SKM-1 treated with dmso at 0.1 percent for 144 hours (cell line): Measurements from ENCODE around the gene TADA2B.

Experiments
- DNase-seq: peaks from one replicate; lab custom pipeline; 2025; ENCODE audit not compliant: unreplicated experiment; lab: John Stamatoyannopoulos, UW

The TADA2B gene

DNA sequence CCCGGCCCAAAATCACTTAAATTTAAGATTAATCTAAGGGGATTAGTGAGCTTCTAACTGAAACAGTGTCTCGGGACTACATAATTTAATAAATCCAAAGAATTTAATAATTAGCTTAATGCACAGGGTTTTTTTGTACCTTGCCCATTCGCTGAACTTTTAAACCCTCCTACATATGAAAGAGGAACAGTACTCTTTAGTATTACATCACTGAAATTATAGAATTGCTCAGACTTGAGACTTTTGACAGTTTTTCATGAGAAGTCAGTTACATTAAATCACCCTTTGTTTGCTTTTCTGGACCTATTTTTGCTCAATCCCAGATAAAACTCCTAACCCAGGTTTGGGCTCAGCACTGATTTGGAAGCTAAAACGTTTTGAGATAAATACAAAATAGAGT lies 2.4 kb upstream of the TADA2B start:
- no peak for DNase-seq

DNA sequence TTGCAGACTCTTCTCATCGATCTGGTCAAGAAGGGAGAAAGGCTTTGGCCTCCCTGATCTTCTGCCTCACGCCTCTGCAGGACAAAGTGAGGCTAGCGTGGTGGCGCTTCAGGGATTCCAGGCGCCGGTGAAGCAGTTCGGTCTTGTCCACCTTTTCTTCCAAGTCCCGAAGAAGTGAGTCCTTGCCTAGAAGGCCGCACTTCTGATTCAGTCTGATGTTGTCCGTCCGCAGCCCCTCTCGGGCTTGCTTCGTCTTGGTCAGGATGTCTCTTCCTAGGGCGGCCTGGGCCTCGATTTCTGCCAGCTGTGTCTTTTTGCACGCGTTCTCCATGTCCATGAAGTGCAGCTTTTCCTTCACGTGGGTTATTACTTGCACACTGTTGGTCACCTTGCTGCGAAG lies 1.9 kb upstream of the TADA2B start:
- DNase-seq: no peak

DNA sequence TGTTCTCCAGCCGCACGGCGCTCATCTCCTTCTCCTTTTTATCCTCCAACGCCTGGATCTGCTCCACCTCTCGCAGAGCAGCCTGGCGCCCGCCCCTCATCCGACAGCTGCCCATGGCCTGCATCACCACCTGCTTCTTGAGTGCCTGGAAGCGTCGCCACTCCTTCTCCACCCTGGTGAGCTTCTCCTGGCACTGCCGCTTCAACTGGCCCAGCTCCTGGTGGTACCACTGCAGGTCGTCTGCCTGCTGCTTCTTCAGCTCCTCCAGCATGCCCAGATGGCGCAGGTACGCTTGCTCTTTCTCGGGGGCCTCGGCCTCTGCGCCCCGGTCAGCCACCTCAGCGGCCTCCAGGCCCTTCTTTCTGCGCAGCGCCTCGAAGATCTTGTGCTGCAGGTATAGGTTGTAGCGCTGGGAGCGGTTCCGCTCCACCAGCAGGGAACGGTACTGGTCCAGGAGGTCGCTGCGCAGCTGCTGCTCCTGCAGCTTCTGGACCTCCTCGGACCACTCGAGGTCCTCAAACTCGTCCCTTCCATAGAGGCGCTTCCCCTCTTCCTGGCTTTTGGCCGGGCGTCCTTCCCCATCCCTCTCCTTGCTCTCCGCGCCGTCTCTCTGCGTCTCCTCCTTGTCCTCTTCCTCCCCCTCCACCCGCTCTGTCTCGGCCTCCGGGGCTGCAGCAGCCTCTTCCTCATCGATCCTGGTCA lies 1.2 kb upstream of the TADA2B start:
- DNase-seq: no peak

DNA sequence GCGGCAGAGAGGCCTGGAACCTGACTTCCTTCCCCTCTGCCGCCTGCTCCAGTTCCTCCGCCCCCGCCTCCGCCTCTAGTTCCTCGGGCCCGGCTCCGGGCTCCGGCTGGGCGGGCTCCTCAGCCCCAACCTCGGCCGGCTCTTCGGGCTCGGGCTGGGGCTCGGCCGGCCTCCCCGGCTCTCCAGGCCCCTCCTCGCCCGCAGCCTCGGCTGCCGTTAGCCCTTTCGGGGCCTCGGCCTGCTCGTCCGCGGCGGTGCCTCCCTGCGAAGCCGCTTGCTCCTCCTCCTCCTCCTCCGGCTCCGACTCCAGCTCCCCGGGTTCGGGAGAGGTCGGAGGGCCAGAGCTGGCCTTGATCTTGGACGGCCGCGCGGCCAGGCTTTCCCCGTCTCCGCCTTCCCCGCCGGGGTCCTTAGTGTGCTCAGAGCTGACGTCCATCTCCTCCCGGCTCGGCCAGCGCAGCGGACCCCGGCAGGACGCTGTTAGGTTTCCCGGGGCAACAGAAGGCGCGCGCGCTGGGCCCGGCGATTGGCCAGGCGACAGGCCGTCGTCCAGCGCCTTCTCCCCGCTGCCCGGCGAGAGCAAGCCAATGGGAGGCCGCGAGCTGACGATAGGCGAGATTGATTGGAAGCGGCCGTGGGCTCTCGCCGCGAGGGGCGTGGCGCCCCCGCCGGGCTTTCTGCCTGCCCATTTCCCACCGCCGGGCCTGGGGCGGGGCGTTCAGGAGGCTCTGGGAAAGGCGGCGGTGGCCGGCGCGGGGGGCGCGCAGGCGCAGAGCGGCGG lies 479 bp upstream of the TADA2B start:
- DNase-seq: peak; percentile 99

DNA sequence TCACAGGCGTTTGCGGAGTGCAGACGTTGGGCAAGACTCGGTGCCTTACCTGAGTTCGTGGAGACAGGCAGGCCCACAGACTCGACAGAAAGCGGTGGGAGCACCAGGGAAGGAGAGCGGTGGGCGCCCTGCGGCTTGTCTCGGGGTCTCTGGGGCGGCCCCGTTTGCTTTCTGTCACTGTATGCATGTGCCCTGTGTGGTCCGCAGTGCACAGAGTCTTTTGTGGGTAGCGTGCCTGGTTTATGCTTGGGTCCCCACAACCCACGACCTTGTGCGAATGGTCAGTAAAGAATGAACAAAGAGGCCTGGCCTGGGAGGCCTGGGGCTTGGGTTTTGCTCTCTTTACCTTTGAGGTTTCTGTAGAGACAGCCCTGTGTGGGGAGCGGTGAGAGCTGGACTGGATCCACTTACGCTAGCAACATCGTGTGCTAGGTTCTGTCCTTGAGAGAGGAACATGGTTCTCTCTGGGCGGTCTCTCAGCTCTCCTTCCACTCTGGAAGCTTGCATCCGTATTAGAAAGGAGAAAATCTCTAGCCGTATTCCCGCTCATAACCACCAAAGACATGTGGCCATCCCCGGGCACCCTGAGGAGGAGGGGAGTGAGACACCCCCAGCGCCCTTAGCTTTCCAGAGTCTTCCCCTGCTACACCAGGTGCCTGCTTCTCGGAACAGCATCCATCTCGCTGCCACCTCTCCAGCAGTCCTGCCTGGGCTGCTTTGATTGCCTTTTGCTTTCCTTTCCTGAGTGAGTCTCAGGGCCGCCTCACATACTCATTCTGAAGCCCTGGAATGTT lies 1.2 kb downstream of the TADA2B start:
- DNase-seq: no peak

DNA sequence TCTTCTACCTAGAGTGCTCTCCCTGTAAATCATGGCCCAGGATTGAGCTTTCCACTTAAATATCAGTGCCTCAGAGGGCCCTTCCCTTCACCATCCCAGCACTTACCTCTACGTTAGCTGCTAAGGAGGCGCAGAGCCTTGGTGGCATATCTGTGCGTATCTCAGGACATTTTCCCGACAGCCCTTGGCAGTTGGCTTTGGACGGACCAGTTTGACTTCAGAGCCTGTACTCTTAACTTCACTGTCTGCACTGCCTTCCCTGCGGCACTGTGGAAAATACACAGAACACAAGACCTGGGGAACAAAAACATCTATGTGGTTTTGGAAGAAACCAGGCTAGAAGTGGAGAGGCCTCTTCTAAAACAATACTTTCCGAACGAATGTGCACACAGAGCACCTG lies 2.4 kb downstream of the TADA2B start:
- no peak for DNase-seq

DNA sequence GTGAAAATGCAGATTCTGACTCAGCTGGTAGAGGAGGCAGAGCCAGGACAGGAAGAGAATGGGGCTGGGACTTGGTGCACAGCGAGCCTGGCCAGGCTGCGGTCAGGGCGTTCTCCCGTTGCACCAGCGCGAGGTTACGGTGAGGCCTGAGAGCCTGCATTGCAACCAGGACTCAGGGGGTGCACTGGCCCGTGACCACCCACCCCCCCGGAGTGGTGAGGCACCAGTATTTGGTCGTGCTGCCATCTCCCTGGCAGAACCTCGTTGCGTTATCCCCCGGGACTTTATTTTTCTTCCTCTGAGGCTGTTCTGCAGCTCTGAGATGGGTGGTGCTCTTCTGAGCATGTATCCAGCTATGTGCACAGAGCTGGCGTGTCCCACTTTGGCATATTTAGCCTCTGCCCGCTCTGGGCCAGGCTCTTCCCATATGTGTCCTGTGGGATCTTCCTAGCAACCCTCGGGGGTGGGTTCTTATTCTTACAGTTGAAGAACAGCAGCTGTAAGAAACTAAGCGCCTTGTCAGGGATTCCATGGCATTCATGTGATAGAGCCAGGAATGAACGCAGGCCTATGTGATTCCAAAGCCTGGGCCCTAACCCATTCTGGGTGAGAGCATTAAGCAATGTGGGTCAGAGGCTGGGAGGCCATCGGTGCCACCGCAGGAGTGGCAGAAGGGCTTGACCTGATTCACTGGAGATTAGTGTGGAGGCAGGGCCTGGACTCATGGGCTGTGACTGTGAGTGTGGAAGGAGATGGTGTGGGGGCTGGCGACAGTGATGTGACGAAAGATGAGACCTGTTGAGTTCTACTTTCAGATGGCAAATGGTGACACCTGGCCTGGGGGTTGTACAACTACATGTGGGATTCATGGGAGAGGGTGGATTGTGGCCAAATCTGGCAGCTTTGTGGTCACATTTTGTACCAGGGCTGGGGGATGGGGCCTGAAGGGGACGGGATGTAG lies 3.1 kb downstream of the TADA2B start:
- DNase-seq: no peak

DNA sequence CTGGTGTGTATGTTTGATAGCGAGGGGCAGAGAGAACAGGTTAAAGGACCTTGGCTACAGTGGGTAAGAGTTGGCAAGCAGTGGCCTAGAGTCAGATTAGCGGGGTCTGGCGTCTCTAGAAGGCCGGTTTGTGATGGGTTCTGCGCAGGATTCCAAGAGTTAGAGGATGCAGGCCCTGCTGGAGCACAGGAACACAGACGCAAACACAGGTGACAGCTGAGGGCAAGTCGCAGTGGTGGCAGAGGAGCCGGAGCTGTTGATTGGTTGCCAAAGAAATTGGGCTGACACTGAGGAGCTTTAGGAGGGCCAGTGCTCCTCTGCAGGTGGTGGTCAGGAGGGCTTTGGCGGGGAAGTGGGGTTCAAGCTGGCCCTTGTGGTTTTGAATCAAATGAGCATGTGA lies 3.8 kb downstream of the TADA2B start:
- no peak for DNase-seq

DNA sequence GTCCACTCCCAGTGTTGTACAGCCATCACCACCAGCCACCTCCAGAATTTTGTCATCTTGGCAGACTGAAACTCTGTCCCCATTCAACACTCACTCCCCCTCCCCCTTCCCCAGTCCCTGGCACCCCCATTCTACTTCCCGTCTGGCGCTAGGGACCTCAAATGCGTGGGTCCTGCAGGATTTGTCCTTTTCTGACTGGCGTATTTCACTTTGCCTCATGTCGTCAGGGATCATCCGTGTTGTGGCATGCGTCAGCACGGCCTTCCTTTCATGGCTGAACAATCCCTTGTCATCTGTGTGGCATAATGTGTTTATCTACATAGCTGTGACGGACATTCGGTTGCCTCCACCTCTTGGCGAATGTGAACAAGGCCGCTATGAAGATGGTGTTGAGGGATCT lies 5.5 kb downstream of the TADA2B start:
- DNase-seq: no peak

DNA sequence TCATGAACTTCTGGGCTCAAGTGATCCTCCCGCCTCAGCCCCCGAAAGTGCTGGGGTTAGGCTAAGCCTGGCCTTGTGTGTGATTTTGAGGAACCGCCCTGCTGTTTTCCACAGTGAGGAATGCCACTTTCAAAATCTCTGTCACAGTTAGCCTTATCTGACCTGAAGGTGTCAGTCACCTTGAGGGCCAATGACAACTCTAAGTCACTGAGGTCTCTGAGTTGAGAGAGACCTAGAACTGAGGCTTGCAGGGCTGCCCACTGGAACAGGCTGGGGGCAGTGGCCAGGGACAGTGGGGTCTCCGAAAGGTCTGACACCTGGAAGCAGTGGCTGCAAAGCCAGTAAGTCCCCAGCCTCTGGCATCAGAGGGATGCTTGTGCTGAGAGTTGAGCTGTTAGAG lies 6.1 kb downstream of the TADA2B start:
- no peak for DNase-seq

DNA sequence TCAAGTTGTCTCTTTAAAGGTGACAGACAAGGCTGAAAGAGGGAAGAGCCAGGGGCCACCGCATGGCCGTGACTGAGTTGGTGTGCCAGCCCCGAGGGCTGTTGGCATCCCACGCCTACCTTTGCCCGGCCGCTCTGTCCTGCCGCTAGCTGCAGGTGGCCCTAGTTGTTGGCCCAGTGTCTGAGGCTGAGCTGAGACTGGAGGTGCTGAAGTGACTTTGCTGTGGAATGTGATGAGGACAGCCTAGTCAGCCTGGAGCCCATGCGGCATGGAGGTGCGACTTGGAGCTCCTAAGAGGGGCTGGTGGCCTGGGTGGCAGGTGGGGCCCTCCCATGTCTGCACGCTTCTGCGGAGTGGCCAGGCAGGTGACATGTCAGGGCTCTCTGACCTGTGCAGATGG lies 6.6 kb downstream of the TADA2B start:
- DNase-seq: no peak

DNA sequence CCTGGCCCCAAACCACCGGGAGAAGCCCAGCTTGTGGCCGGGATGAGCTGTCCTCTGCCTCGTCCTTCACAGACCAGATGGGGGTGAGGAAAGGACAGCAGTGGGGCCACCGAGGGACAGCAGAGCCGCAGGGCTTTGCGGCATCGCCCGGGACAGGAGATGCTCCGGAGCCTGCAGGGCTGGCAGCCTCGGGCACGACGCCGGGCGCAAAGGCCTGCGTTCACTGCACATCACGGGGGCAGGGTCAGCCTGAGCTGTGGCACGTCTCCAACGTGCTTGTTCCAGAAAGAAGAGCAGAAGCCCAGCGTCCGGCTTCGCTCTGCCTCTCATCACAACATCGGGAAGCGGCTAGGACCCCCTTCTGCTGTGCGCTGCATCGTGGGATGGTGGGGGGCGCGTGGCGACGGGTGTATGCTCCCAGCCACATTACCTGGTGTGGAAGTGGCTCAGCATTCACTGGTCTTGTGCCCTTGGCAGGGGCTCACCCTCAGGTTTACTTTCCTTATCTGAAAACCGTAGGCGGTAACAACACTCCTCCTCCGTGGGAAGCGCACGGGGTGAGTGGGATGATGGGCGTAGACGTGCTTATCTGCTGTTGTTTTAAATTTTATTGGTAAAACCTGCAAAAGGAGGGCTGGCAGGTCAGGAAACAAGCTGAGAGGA lies 7.4 kb downstream of the TADA2B start:
- DNase-seq: no peak

DNA sequence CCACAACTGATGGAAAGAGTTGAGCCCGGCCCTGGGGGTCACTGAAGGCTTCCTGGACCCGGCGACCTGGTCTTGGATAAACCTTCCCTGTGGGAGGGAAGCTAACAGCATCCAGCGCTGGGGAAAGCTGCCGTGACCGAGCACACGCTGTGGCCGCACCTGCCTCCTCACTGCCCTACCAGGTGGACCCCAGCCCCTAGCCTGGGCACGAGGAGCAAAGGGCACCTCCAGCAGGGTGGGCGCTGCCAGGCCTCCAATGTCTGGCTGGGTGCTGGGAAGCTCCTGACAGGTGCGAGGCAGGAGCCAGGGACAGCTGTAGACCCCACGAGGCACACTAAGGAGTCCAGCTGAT lies 7.9 kb downstream of the TADA2B start:
- no peak for DNase-seq

DNA sequence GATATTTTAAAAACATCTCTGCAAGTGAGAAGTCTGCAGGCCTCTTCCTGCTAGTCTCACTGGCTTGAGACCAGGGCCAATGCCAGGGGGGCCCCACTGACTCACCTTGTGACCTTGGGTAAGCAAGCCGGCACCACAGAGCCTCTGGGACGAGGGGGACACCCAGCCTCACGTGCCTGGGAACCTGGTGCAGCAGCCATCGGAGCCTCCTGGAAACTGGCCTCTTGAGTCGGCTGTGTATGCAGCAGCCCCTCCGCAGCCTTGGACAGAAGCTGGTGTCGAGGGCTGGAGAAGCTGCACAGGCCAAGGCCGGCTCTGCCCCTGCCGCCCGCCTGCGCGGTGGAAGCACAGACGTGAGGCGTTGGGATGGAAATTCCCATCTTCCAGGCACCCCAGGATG lies 8.7 kb downstream of the TADA2B start:
- no peak for DNase-seq

DNA sequence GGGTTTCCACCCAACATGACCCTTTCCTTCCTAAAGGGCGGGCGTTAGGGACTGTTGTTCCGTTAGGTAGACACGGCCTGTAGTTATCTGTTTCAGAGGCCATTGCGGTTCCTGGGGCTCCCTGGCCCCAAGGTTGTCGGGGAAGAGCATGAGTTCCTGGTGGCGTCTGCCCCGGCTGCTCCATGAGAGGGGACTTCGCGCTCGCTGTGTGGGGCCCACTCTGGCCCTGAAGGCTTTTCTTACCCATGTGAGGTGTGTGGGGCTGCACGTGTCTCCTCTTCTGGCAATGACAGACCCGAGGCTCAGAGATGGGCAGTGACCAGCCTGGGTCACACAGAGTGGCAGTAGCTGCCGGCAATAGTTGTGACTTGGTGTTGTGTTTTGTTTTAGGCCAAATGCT lies 9.1 kb downstream of the TADA2B start:
- DNase-seq: no peak

DNA sequence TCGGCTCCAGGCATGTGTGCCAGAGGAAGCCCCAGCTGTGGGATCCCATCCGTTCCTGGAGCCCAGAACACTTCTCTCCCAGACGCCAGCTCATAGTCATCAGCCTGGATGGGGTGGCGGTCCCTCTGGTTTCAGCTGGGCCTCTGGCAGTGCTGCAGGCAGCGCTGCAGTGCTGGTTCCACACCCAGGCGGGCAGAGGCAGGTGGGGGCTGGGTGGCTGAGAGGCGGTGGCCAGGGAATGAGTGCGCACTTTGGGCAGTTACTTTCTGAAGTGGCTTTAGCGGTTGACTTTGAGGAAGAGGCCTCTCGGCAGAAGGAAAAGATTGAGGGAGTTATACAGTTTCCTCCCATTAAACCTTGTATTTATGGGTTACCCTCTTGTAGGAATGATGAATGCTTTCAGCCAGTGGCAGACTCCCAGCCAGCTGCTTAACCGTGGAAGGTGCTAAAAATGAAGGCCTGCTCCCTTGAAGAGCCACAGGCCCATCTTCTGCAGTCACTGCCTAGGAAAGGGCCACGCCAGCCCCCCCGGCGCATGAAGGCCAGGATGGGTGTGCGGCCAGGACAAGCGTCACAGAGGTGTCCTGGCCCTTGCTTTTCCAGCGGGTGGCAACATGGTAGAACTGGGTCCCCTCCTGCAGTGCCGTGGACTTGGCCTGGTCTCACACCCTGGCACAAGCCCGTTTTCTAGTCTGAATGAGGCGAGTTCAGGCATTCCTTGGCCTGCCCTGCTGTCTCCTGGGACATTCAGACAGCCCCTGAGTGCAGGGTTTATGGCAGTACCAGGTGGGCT lies 9.9 kb downstream of the TADA2B start:
- no peak for DNase-seq

DNA sequence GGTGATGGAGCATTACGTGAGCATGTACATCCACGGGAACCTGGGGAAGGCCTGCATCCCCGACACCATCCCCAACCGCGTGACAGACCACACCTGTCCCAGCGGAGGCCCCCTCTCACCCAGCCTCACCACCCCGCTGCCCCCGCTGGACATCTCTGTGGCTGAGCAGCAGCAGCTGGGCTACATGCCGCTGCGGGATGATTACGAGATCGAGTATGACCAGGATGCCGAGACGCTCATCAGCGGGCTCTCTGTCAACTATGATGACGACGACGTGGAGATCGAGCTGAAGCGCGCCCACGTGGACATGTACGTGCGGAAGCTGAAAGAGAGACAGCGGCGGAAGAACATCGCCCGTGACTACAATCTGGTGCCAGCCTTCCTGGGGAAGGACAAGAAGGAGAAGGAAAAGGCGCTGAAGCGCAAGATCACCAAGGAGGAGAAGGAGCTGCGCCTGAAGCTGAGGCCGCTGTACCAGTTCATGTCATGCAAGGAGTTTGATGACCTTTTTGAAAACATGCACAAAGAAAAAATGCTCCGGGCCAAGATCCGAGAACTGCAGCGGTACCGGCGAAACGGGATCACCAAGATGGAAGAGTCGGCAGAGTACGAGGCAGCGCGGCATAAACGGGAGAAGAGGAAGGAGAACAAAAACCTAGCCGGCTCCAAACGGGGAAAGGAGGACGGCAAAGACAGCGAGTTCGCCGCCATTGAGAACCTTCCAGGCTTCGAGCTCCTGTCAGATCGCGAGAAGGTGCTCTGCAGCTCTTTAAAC lies 11.1 kb downstream of the TADA2B start:
- no peak for DNase-seq

DNA sequence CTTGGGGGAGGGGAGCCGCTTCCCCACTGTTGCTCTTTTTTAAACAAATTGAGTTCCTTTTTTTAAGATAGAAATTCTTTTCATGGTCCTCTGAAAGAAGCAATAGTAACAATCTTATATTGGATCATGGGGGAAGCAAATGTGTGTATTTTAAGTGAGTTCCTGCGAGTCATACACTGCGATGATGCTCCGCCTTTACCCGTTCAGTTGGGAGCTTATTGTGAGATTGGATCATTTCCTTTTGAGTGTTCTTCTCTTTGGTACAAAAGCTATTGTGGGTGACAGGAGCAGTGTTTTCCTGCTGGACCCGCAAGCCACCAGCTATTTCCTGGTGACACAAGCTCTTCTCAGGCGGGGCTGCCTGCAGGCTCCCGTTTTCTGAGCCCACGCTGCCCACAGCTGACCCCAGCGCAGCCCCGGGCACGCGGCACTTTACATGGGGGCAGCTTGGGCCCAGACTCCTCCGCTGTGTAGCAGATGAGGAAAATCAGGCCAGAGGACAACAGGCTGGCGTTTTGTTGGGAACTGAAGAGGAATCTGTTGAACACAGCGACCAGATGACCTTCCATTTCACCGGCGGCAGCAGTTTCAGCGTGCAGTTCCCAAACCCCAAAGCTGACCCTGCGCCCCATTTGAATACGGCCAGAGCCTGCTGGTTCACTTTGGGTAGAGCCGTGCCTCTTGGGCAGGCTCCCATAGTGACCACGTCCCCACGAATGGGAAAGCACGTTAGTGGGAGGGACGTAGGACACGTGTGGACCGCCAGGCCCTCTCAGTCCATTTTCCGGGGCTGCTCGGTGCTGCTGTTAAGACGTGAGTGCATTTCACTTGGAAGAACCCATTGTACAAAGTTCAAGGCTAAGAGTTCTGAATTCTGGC lies 12.2 kb downstream of the TADA2B start:
- no peak for DNase-seq
